ENCODE results near the gene PTPRG.

PTPRG gene

DNA sequence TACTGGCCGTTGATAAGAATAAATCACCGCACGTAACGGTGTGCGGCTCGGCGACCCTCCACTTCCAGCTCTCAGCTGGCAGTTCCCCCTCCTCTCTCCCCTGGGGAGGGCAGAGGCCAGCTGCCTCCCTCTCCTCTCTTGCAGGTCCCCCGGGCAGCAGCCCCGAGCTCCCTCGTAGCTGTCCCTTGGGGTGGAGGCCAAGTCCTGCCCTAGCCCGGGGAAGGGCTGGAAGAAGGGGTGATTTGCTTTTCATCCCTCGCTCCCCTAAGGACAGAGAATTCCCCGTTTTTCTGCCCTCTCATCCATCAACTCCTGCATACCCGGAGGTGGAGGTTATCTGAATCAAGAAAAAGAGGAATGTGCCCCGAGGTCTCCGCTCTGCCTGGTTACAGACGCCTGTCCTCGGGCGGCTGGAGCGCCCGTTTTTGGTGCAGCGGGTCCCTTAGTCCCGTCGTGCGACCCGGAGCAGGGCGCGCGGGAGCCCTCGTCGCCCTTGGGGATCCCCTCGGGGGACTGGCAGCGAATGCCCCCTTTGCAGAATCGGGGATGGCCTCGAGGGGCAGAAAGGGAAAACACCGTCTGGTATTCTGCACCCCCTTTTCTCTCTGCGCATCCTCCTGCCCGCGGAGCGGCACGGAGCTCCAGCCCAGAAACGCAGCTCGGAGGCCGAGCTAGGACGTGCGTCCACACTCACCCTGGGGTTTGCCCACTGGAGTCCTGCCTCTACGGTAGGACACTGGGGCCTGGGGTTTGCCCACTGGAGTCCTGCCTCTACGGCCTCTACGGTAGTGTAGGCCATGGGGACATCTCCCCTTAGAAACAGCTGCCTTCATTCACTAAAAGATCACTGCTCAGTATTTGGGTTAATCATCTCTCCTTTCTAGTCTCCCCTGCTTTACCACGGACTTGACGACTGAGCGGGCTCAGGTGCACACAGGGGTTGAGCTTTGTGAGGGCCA is 2.2 kb downstream of the PTPRG start:
- no peak for DNase-seq

DNA sequence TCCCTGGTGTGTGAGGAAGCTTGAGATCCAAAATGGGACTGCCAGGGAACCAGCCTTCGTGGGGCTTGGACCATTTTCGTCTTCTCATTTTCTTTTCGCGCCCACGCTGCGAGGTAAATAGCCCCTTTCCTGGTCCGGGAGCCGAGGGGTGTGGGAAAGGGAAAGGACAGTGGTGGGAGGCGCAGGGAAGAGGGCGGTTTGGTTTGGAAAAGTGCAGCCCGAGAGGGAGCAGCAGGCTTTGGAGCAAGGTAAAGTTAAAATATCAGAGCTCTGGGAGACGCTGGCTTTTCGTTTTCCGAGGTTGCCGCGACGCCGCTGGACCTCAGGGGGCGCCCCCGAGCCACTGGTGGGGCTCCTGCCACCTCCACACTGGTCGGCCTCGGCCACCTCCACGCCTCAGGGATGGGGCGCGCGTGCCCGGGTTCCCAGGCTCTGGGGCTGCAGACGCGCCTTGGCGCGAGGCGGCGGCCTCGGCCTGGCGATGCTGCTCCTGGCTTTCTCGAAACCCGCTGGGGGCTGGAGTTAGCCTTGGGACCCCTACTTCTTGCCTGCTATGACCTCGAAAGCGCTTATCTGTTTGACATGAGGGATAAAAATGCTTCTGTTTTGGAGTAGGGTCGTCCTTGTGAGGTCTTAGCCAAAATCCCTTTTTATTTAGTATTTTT is 3.2 kb downstream of the PTPRG start:
- peak; percentile 58 for DNase-seq

DNA sequence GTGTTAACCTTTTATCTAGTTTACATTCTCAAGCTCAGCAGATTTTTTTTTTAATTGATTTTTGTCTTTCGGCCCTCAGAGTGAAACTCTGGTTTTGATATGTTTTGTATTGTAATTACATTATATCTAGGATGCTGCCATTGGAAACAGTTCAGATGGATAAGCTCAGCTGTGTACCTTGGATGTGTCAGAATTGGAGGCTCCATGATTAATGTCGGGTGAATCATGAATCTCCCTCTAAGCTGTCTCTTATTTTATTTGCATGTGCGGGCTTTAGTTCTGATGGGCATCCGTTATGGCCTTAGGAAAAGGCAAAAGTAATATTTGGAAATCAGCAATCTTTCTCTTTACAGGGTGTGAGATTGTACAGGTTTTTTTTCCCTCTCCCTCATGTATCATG is 4.2 kb downstream of the PTPRG start:
- no peak for DNase-seq

DNA sequence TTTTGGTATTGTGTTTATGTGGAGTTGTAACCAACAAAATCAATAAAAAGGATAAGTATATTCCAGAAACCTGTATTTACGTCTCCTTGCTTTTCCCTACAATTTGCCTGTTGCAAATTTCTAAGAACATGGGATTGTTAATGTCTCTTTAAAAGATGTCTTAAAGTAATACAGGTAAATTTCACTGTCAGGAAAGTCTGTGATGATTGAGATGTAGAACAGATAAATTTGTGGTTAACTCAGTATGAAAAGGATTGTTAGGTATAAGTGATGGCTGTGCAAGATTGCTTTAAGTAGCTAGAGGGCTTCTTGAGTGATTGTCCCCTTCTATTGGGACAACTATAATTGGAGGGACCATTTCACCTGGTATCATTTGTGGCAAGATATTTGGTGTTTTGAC is 6.8 kb downstream of the PTPRG start:
- DNase-seq = no peak

DNA sequence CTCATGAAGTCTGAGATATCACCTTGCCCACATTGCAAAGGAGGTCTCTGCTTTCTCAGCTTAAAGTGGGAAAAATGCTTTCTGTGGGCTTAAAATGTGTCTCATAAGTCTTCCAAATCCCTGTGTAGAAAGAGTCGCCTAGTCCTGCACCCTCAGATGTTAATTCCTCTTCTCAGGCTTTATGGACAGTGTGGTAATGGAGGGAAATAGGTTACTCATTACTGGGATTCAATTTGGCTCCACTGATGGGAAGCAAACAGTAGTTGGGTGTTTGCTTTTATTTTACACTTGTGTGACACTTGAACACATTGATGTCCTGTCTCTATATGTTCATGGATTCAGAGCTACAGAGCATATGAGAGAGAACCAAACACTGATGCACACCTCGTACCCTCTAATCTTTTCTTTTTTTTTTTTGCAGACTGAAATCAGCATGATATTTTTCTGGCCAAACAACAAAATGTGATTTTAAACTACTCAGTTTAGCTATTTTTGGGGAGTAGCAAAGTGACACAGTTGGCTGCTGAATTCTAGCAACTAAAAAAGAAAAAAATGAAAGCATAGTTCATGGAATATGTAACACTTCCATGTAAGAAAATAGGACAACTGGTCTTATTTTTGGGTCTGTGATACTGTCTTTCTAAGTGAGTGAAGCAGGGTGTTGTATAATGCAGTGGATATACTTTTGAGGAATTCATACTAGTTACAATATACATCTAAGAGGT is 8.6 kb downstream of the PTPRG start:
- no peak for DNase-seq

DNA sequence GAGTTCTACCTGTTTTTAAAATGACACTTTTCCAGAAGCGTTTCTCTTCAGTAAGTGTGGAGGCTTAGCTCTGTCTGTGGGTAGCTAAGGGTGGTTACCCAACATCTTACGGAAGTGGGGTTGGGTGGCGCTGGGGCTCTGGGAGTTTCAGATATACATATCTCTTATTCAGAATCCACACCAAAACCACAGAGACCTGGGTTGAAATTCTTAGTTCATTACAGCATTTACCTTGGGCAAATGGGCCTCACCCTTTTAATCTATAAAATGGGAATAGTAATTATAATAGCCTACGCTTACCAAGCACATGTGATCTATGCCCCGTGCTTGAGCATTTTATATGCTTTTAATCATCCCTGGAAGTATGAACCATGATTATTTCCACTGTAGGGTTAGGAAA is 9.4 kb downstream of the PTPRG start:
- no peak for DNase-seq

DNA sequence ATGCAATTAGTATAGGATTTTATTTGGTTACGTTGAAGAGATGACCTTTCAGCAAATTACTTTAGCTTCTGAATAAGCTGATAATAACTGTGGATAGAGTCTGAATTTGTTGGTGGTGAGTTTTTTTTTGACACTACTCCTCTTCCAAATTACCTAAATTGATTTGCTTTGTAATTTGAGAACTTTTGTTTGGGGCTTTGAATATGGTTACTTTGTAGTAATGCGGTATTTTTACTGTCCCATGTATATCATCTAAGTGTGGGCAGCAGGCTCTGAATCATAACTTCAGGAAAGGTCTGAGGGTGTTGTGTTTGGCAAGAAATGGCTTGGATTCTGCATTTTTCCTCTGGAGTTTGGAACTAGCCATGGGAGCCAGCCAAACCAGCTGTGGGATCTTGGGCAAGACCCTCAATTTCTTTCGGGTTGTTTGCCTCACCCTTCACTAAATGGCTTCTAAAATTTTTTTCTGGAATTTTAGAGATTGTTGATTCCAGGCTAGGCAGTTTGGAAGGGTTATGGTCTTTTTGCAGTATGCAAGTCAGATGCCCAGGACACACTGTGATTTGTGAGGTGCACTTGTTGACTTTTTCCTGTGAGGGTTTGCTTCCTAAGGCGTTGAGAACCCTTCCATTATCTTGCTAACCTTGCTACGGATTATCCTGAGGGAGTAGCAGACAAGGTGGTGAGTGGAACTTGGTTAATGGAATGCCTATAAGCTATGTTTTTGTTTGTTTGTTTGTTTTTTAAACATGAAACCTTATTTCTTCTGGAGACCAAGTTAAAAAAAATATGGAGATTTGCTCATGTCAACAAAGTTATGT is 10.4 kb downstream of the PTPRG start:
- no peak for DNase-seq

DNA sequence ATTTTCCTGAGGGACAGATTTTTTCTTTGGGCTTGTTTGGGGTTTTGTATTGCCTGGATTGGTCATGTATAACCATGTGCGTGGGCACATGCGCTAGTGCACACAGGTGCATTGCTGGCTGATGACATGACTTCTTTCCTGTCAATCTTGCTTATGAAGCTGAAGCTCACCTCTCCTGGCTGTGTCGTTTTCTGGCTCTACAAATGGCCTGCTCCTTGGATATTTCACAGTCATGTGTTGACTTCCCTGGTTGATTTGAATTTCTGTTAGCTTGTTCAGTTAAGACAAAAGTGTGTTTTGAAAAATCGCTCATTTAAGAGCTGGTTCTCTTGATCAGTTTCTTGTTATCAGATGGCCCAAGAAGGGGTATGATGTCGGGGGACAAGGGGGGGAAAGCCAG is 11.5 kb downstream of the PTPRG start:
- no peak for DNase-seq

DNA sequence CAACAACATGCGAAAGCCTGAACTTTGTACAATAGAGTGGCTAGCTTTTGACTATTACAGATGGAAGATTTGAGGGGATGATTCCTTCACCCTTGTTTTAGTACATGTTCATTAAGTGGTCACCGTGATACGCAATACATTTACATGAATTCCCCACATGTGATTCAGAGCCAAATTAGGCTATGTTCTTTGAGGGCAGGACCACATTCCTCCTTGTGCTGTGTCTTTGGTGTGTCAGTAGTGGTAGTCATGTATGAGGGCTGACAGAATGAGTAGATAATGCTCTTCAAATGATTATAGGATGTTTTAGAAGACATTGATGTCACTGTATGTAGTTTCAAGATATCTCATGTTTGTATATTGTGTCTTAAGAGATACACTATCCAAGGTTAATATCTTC is 12.1 kb downstream of the PTPRG start:
- DNase-seq = no peak

DNA sequence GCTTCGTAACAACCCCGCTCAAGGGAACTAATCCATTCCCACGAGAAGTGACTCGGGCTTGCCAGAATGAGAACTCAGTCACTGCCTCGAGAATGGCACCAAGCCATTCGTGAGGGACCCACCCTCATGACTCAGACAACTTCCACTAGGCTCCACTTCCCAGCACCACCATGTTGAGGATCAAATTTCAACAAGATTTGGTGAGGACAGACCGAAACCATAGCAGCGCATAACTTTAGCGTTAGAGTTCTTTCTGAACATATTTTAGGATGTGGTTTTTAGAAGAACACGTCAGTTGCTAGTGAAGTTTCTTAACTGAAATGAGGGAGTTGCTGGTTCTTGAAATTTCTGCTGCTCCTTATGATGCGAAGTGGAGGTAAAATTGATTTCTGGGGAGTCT is 13.5 kb downstream of the PTPRG start:
- DNase-seq = peak; percentile 91

DNA sequence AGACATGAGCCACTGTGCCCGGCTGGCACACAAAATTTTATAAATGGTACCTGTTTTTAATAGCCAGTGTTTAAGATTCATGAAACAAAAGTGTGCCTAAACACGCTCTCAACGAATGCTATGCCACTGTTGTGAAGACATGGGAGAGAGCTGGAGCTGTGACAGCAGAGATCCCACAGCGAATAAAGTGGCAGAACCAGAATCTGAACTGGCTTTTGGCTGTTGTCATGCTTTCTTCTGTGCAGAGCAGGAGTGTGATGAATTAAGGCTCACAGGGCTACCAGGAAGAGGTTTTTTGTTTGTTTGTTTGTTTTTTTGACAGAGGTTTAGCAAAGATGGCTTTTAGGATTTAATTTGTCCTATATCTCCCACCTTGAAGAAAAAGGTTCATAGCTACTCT is 14.5 kb downstream of the PTPRG start:
- DNase-seq = no peak

DNA sequence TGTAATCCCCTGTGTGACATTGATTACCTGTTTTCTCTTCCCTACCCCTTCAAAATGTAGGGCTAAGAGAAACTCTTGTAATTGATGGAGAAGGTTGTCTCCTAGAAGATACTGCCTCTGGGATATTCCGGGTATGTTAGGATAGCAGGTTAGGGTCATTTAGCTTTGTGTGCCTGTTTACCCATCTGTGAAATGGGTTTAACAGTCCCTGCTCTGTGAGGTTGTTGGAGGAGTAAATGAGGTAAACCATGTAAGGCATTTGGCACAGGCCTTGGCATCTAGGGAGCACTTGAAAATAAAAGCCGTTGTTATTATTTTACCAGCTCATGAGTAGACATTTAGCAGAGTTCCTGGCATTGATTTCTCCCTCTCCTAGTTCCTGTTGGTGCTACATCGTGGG is 16.4 kb downstream of the PTPRG start:
- no peak for DNase-seq

DNA sequence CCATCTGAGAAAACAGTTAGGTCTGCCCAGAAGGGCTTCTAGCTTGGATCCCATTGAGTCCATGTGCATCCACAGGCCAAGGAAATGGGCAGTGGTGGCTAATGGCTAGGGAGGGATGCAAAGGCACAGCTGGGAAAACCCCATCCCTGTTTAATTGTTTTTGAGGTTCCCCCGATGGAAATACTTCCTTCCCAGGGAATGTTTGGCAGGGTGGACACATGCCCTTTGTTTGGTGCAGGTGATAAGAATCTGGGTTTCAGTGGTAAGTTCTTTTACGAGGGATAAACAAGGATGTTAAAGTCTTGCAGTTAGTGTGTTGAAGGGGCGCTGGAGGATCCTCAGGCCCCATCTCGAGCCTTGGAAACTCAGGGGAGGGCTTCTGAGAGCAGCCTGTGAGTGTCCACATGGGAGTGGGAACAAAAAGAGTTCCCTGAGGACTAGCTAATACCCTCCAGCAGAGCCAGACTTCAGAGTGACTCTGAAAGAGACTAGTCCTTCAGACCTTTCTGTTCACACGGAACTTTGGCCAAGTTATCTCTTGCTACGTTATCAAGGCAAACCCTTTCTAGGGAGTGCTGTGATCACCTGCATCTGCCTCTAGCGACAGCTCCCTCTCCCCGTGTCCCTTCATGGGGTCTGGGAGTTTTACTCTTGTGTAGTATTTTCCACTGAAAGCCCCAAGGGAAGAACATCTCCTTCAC is 17.4 kb downstream of the PTPRG start:
- no peak for DNase-seq

DNA sequence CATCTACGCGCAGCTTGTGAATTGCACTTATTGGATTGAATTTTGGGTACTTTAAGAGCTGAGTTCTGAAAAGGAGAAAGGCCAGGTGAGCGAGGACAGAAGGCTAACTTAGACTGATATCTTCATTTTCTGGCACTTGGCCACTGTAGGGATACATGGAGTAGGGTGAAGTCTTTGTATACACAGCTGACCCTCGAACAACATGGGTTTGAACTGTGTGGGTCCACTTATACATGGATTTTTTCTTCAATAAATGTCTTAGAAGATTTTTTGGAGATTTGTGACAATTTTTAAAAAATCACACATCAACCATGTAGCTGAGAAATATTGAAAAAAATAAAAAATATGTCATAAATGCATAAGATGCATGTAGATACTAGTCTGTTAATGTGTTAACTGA is 18.3 kb downstream of the PTPRG start:
- no peak for DNase-seq

DNA sequence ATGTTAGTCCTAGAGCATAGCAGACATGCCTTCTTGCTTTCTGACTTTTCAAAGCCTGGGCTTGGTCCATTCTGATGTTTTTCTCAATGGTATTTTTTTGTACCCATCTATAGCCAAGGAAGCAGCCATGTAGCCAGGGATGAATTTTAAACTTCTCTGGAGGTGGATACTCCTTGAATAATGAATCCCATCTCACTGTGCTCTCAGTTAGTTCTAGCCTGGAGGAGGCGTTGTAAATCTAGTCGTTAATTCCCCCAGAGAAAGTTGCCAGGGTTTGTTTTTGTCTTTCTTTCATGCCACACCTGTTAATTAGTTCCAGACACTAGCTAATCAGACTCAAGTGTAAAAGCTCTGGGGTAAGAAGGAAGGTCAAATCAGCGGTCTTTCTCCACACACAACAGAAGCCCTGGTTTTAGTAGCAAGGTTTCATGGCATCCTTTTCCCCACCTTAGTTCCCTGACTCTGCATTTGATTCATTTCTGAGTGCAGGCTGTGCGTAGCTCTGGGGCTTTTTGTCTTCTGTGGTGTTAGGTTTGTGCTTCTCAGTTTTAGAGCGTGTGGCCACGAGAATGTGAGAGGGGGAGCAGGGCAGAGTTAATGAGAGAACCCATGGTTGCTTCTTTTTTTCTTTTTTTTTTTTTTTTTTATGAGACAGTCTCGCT is 19.7 kb downstream of the PTPRG start:
- DNase-seq = no peak

DNA sequence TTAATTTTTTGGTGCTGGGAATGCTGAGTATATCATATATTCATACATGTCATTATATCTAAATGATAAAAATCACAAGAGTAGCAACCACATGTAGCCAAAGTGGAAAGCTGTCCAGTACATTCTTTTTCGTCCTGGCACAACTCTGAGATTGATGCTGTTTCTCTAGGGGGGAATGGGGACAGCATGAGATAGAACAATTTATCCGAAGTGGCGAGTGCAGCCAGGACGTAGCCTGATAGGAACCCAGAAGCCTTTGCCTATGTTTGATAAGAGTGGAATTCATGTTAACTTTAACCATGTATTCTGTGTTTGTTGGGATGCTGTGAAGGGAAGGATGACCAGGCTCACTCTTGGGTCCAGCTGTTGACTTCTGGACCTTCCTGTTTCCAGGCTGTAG is 20.9 kb downstream of the PTPRG start:
- DNase-seq = no peak

DNA sequence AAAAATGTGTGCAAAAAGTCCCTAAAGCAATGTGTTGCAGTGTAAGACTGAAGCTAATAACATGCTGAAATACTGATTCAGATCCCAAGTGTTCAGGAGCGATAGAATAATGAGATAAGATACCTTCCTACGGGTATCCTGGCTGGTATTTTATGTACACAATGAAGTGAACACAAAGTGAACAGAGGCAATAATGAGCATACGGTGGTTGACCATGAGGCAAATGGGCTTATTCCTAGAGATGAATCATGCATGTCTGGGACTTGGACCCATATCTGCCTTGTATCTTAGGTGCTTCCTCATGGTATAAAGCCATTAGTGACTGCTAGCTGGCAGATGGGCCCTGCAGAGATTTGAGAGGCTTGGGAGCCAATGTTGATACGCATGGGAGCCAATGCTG is 21.5 kb downstream of the PTPRG start:
- DNase-seq = no peak

DNA sequence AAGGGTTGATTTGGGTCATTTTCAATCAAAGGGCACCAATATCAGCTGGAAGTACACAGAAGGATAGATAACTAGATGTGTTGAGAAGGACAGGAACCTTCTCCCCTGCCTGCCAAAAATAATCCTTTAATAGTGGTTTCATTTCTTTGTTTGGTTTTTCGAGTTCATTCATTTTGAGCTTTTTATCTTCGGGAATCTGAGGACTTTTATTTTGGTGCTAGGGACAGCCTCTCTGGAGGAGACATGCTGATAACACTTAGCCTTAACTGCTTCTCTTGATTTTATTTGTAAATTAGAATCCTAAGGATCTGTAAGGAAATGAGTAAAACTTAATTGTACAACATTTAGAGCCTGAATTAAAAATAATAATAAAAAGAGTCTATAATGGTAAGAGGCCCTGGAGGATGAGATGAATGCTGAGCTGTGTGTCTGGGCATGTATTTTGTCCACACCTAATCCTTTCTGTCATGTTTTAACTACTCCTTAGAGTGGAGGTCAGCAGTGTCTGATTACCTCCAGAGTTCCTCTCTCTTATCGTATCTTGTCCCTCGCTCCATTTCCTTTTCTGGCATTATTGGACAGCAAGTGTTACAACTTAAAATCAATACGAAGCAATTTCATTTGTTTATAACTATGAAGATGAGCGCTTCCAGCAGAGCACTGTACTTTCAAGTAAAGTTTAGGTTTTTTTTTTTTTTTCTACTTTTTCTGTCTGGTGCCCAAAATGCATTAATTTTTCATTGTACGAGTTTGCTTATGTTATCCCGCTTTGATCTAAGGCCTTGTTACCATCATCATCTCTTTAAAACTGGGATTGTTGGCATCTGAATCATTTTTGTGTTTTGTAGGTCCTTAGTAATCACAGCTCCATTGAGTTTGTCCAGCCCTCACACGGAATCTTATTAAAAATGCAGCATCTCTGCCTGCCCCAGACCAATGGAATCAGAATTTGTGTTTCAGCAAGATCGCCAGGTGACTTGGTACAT is 22.8 kb downstream of the PTPRG start:
- DNase-seq = no peak

DNA sequence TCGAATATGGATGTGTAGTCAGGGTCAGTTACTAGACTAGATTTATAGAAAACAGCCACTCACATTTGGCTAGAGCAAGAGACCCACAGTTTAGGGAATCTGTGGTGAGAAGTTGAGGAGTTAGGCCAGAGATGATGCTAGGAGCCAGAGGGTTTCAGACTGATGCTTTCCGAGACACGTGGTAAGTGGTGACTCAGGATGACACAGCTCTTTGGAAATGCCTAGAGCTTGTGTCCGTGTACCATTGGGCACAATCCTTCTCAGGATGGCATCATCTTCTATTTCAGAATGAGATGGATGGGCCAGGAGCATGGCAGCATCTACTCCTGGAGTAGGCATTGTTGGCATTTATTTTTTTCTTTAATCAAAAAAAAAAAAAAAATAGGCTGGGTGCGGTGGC is 28.5 kb downstream of the PTPRG start:
- peak; percentile 23 for DNase-seq

DNA sequence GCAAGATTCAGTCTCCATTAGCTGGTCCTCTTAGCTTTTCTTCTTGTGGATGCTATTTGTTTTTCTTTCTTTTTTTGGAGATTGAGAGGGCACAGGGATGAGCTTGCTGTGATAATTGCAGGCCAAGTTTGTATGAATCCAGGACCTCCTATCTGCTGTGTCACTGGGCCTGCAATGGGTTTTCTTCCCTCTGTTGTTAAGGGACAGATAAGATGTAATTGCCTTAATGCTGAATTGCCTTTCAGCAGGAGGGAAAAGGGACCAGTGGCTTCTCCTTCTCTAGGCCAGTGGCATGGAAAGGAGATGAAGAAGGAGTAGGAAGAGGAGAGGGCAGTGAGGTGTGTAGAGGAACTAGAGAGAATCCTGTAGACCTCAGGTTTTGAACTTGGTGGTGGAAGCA is 29.9 kb downstream of the PTPRG start:
- DNase-seq = no peak
